Neutrophil (primary cell): Measurements from ENCODE around the gene MAU2.

Experiments
- H3K27ac ChIP-seq: fragments of 200-600 bp; sonication (generic); 2 replicates; pipeline ENCODE4 v1.5.1; 2016; ENCODE audit warnings: mild to moderate bottlenecking, moderate library complexity
- H3K27me3 ChIP-seq: fragments of 200-600 bp; sonication (generic); 2 replicates; pipeline ENCODE4 v1.6.0; 2016; ENCODE audit warnings: mild to moderate bottlenecking
- H3K36me3 ChIP-seq: fragments of 200-600 bp; sonication (generic); 2 replicates; pipeline ENCODE4 v1.5.1; 2017
- H3K4me1 ChIP-seq, 2 experiments: fragments of 200-600 bp in 1 of 2; sonication (generic) in 1 of 2; 1 replicate in 1 of 2; 2 replicates in 1 of 2; pipeline versions ENCODE4 v1.5.1 to v1.6.1; 2013 to 2016; ENCODE audit warnings: low read depth in 1 of 2, low read length in 1 of 2, mild to moderate bottlenecking in 1 of 2, moderate library complexity in 1 of 2; ENCODE audit not compliant: control insufficient read depth in 1 of 2, insufficient read depth in 1 of 2
- H3K4me3 ChIP-seq, 2 experiments: fragments of 200-600 bp in 1 of 2; sonication (generic) in 1 of 2; 1 replicate in 1 of 2; 2 replicates in 1 of 2; pipeline ENCODE4 v1.5.1; 2013 to 2016; ENCODE audit warnings: low read depth in 1 of 2, low read length in 1 of 2, mild to moderate bottlenecking in 1 of 2, moderate library complexity in 1 of 2
- H3K9me3 ChIP-seq: fragments of 200-600 bp; sonication (generic); 2 replicates; pipeline ENCODE4 v1.5.1; 2016
- TF ChIP-seq, protein P1 (sequence below): fragments of 200-600 bp; sonication (generic); IDR thresholded peaks from 2 replicates; pipeline ENCODE4 v1.5.1; 2016; ENCODE audit warnings: antibody characterized with exemption

MAU2 gene

GRCh38 chr19:19342086-19343015 is 21.7 kb downstream of the MAU2 start:
- TF ChIP-seq, protein P1, sequence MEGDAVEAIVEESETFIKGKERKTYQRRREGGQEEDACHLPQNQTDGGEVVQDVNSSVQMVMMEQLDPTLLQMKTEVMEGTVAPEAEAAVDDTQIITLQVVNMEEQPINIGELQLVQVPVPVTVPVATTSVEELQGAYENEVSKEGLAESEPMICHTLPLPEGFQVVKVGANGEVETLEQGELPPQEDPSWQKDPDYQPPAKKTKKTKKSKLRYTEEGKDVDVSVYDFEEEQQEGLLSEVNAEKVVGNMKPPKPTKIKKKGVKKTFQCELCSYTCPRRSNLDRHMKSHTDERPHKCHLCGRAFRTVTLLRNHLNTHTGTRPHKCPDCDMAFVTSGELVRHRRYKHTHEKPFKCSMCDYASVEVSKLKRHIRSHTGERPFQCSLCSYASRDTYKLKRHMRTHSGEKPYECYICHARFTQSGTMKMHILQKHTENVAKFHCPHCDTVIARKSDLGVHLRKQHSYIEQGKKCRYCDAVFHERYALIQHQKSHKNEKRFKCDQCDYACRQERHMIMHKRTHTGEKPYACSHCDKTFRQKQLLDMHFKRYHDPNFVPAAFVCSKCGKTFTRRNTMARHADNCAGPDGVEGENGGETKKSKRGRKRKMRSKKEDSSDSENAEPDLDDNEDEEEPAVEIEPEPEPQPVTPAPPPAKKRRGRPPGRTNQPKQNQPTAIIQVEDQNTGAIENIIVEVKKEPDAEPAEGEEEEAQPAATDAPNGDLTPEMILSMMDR: peak; percentile 10
- Histone ChIP-seq H3K27ac (no peak overlapping the region), H3K4me1 (no peaks in the 10 kb centered on the region), H3K36me3 (peaks cover 100% of the 10 kb centered on the region), H3K9me3 (no peaks in the 10 kb centered on the region), H3K4me3 (no peak overlapping the region), H3K27me3 (no peaks in the 10 kb centered on the region)

GRCh38 chr19:19343016-19343362 is 22.4 kb downstream of the MAU2 start:
- TF ChIP-seq, protein P1: no peak
- Histone ChIP-seq H3K36me3 (peaks cover 100% of the 10 kb centered on the region), H3K27me3 (no peaks in the 10 kb centered on the region), H3K27ac (no peak overlapping the region), H3K4me1 (no peaks in the 10 kb centered on the region), H3K9me3 (no peaks in the 10 kb centered on the region), H3K4me3 (no peak overlapping the region)

DNA sequence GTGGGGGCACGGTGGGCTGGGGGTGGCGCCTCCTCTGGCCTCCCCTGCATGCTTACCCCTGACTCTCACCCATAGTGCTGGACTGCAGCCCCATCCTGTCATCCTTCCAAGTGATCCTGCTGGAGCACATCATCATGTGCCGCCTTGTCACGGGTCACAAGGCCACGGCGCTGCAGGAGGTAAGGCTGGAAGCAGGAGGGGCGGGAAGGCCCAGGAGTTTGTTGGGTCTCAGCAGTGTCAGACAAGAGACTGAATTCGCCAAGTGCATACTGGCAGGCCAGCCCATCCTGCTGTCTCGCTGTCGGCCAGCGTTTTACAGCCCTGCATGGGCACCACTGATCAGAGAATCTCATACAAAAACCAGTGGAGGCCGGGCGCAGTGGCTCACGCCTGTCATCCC is 23.1 kb downstream of the MAU2 start:
- H3K4me3 ChIP-seq: no peak overlapping the region
- no peaks in the 10 kb centered on the region for H3K9me3 ChIP-seq
- H3K4me1 ChIP-seq: no peaks in the 10 kb centered on the region
- peaks cover 100% of the 10 kb centered on the region for H3K36me3 ChIP-seq
- TF ChIP-seq, protein P1: no peak
- no peaks in the 10 kb centered on the region for H3K27me3 ChIP-seq
- no peak overlapping the region for H3K27ac ChIP-seq

DNA sequence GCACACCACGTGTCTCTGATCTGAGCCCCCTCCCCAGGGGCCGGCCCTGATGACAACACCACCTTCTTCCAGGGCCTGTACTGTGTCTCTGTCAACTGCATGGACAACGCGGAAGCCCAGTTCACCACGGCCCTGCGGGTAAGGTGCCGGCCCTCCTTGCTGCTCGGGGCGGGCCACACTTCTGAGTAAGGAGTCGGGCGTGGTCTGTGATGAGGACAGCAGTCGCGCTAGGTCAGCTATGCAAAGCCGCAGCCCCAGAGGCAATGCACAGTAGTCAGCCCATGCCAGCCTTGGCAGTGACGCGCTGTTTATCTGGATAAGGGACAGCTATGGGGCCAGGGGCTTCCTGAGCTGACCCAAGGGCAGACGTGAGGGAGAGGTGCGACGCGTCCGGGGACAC is 24.6 kb downstream of the MAU2 start:
- Histone ChIP-seq H3K27me3 (no peaks in the 10 kb centered on the region), H3K9me3 (no peaks in the 10 kb centered on the region), H3K27ac (no peak overlapping the region), H3K4me3 (no peak overlapping the region), H3K4me1 (no peaks in the 10 kb centered on the region), H3K36me3 (peaks cover 100% of the 10 kb centered on the region)
- TF ChIP-seq, protein P1: no peak

DNA sequence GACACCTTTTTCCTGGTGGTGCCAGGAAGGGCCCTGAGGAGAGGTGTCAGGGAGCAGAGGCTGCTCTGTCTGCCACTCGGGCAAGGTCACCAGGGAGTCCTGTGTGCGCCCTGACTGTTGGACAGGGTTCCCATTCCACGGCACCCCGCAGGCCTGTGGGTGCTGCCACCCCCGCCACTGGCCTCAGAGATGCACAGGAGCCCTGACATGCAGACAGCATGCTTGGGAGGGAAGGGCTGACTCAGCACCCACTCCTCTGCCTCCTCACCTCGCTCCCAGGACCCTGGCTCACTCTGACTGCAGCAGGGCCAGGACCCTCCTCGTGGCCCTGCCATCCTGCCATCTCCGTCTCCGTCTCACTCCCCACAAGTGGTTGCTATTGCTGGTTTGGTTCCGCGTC is 25.3 kb downstream of the MAU2 start:
- H3K36me3 ChIP-seq: peaks cover 100% of the 10 kb centered on the region

More for the DNA sequence above, 25.3 kb downstream of the MAU2 start:
- no peak overlapping the region for H3K27ac ChIP-seq
- no peaks in the 10 kb centered on the region for H3K27me3 ChIP-seq
- no peak overlapping the region for H3K4me3 ChIP-seq
- H3K4me1 ChIP-seq: no peaks in the 10 kb centered on the region
- no peaks in the 10 kb centered on the region for H3K9me3 ChIP-seq
- TF ChIP-seq, protein P1: no peak
